Left ventricle myocardium superior (tissue), 1 donor: ENCODE results near the gene EIF4EBP3. TPM values are rescaled to one million over a fixed set of nuclear protein-coding genes. Genes with fewer than 3 reads are reported as not detected.
A peak's percentile ranks its signal among the peaks of the same experiment; 100 is the strongest.
"Not testable (repeated sequence)": the region's sequence is repeated elsewhere in the genome, so short reads cannot be mapped to it uniquely, and the experiment has no call there.

Experiments used
- ATAC-seq: fragments of 200-7000 bp; cut with Tn5 transposase; one replicate; pipeline ENCODE4 v1.9.1; 2020; ENCODE audit warnings: mild to moderate bottlenecking, moderate library complexity
- DNase-seq: peaks from one replicate; pipeline ENCODE4 v3.0.0-alpha.2; 2020
- intact Hi-C: fragments of 100-400 bp; cut with micrococcal nuclease; formaldehyde crosslinking; loops from one replicate; pipeline ENCODE4 v1.11.0; 2022
- total RNA-seq: library from RNA; stranded (reverse); fragmentation: NEBNext Ultra II Directional; extraction: Animal tissue kit (Norgen Biotek cat#: 25700); gene quantifications from one replicate; pipeline ENCODE4 v1.2.1, GENCODE V29; 2021
- donor health status: DM: no; HTN: yes; CAD: no; lungs with severe emphysema.

Gene EIF4EBP3
- total RNA-seq, 1 donor from 2014 or later: 18.2 TPM

DNA sequence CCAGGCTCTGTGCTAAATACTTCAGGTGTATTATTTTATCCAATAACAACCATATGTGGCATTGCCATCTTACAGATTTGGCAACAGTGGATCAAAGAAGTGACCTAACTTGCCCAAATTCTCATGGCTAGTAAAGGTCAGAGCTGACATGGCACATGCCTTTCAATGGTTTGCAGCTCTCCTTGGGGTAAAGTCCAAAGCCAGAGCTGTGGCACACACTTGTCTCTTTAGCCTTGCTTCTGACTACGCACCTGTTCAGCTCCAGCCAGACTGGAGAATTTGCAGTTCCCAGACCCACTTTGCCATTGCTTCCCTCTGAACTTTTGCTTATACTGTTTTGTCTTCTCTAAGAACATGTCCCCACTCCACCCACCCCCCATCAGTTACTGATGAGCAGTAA is 23.0 kb downstream of the EIF4EBP3 start:
- DNase-seq (no peak), ATAC-seq (no peak)
- intact Hi-C loops: loop anchor here (10.0 kb wide), 1 partner anchor 64 kb away; the partner anchor contains the start of genes CD14 and TMCO6

DNA sequence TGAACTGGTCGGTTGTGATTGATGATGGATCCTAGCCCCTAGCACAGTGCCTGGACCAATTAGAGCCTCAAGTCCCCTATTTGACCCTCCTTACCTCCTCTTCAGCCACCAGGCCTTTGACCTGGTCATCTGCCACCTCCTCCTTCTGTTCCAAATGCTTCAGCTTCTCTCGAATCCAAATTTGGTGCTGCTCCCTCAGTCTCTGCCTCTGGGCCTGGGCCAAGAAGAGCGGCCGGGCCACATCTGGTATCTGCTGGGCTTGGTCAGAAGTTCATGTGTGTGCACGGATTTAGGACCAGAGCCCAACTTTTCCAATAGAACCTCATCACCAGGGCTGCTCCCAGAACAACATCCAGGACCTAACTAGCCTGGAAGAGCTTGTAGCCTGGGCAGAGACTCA is 23.6 kb downstream of the EIF4EBP3 start:
- ATAC-seq (peak; percentile 50), DNase-seq (peak; percentile 67)
- intact Hi-C loops: loop anchor here (10.0 kb wide), 1 partner anchor 64 kb away; the partner anchor contains the start of genes CD14 and TMCO6

DNA sequence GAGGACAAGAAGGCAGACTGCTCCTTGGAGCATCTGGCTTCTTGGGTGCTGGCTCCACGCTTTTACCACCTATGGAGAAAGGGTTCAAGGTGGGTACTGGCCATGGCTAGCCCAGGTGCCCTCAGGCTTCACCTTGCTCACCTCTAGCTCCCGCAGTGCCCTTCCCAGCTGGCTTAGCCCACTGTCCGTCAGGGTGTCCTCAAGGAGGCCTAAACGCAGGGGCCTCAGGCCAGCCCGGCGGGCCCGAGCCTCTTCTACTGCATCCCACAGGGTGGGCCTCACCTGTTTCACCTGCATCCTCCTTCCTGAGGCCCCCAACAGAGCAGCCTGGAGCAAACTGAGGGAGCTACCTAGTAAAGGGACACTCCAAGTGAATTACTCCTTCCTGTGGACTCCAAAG is 26.2 kb downstream of the EIF4EBP3 start:
- DNase-seq: no peak
- intact Hi-C loops: loop anchor here (10.0 kb wide), 1 partner anchor 61 kb away; the partner anchor contains the start of genes CD14 and TMCO6
- no peak for ATAC-seq

DNA sequence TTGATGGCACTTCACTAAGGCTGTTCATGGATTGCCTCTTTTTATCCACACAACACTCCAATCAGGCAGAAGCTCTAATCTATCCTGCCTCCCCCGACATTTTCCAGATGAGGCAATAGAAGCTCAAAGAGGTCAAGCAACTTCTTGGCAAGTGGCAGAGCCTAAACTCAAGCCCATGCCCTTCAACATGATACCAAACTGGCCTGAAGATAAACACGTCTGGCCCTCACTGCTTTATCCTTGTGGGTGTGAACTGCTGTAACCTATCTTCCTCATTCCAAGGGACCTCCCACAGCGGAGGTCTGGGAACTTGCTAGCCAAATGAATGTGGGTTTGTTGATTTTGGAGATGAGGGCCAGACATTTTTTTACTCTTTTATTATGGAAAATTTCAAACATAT is 26.7 kb downstream of the EIF4EBP3 start:
- no peak for DNase-seq
- intact Hi-C loops: loop anchor here (10.0 kb wide), 1 partner anchor 61 kb away; the partner anchor contains the start of genes CD14 and TMCO6
- peak; percentile 24 for ATAC-seq

DNA sequence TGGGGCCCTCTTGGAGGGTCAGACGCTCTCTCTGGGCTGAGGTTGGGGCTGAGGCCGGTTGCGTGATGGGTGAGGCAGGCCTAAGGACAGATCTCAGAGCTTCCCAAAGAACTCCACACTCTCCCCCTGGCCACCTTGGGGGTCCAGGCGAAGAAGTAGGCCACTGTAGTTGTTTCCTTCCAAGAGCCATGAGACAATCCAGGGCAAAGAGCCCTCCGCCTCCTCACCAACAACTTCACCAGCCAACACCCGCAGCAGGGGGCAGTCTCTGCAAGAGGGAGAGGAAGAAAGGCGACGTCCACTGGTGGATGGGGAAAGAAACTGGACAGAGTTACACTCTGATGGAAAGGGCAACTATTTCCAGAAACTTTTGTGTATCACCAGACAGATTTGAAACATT is 27.8 kb downstream of the EIF4EBP3 start:
- intact Hi-C loops: loop anchor here (10.0 kb wide), 1 partner anchor 59 kb away; the partner anchor contains the start of genes CD14 and TMCO6
- peak; percentile 57 for ATAC-seq
- DNase-seq: peak; percentile 65

DNA sequence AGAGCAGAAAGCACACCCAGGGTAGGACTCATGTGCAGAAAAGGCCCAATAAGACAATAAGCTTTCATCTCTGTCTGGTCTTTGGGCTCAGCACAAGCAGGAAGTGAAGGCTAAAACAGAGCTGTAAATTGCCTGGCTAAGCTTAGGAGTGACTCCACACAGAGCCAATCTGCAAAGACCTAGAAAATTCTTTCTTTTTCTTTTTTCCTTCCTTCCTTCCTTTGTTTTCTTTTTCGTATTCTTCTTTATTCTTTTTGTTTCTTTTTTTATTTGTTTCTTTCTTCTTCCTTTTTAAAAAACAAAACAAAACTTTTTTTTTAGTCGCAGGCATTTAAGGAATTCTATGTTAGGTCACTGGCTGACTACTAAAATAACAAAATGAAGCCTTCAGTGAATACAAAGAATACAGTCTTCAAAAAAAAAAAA is 29.3 kb downstream of the EIF4EBP3 start:
- ATAC-seq (peak; percentile 42), DNase-seq (no peak)
- intact Hi-C loops: loop anchor here (10.0 kb wide), 1 partner anchor 58 kb away; the partner anchor contains the start of genes CD14 and TMCO6

DNA sequence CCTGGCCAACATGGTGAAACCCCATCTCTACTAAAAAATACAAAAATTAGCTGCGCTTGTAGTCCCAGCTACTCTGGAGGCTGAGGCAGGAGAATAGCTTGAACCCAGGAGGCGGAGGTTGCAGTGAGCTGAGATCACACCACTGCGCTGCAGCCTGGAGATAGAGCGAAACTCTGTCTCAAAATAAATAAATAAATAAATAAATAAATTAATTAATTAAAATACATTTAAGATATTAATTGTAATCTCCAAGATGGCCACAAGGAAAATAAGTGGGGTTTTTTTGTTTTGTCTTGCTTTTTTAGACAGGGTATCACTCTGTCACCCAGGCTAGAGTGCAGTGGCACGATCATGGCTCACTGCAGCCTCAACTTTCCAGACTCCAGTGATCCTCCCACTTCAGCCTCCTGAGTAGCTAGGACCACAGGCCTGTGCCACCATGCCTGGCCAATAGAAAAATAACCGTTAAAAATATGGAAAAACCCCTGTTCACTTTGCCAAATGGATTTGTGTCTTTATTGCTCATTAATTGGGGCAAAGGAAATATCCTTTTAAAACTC is 31.8 kb downstream of the EIF4EBP3 start:
- not testable (repeated sequence) for DNase-seq, ATAC-seq
- intact Hi-C loops: loop anchor here (10.0 kb wide), 1 partner anchor 56 kb away; the partner anchor contains the start of genes CD14 and TMCO6

DNA sequence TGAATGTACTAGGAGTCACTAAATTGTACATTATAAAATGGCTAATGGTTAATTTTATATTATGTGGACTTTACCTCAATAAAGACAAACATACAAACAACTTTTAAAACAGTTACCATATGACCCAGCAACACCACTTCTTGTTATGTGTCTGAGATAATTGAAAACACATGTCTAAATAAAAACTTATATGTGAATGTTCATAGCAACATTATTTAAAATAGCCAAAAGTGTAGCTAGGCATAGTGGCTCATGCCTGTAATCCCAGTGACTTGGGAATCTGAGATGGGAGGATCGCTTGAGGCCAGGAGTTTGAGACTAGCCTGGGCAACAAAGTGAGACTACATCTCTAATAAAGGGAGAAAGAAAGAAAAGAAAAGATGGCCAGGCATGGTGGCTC is 40.0 kb downstream of the EIF4EBP3 start:
- intact Hi-C loops: no loop called here
- no peak for DNase-seq
- no peak for ATAC-seq

DNA sequence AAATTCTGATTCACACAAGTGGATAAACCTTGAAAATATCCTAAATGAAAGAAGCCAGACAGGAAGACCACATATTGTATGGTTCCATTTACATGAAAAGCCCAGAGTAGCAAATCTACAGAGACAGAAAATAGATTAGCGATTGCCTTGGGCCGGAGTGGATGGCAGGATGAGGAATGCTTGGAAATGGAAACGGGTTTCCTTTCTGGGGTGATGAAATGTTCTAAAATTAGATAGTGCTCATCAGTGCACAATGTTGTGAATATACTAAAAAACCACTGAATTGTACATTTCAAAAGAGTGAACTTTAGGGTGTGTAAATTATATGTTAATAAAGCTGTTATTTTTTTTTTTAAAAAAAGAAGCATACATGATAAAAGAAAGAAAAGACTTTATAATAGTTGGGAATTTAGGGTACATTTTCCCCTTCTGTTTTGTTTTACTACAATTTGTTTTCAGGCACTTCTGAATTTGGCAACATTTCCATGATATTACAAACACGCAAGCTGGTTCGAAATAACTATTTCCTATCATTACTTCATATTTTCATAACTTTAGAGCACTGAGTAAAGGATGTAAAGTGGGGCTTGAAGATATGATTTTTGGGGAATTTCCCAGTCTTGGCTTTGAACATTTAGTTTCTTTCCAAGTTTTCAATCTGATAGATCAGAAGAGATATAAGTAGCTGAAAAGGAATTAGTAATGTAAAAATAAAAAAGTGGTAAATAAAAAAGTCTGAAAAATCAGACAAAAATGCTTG is 41.0 kb downstream of the EIF4EBP3 start:
- DNase-seq: no peak
- ATAC-seq: peak; percentile 71
- intact Hi-C loops: no loop called here

DNA sequence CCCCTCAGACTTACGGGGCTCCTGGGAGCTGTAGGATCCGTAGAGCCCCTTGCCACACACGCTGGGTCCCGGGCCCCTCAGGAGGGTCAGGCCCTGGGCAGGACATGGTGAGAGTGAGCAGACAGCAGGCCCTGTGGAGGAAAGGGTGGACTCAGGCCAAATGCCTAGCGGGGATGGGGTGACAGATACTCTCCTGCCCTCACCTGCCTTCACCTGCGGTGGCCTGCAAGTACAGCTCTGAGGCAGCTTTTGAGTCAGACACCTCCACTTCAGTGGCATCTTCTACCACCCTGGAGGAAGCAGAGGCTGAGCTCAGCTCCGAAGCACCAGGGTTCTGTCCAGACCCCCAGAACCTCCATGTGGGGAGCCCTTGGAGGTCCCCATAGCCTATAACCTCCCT is 43.4 kb downstream of the EIF4EBP3 start:
- intact Hi-C loops: no loop called here
- ATAC-seq: no peak
- no peak for DNase-seq

DNA sequence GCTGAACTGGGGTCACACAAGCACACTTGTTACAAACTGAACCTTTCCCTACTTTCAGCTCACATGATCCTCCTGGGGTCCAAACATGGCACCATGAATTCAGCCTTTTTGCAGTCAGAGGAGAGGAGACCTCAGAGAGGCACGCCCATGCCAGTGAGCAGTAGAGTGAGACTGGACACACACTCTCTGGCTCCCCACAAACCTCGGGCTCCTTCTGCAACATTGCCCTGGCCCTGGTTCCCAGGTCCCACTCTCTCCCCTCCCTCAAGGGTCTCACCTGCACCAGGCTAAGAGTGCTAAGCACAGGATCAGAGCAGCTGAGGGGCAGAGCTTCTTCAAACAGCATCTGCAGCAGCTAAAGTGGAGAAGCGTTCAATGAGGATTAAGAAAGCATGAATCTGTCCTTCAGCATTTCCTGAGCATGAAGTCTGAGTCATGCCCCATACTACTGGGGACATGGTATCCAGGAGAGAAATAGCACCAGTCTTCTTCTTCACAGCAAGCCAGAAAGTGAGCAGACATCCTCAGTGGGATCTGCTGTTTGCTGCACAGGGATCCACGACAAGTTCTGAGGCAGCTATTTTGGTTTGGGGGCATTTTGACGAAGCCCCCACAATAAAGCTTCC is 44.4 kb downstream of the EIF4EBP3 start:
- intact Hi-C loops: no loop called here
- ATAC-seq: no peak
- DNase-seq: no peak

DNA sequence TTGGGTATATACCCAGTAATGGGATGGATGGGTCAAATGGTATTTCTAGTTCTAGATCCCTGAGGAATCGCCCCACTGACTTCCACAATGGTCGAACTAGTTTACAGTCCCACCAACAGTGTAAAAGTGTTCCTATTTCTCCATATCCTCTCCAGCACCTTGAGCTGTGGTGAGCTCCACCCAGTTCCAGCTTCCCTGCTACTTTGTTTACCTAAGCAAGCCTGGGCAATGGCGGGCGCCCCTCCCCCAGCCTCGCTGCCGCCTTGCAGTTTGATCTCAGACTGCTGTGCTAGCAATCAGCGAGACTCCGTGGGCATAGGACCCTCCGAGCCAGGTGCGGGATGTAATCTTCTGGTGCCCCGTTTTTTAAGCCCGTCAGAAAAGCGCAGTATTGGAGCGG is 45.6 kb downstream of the EIF4EBP3 start:
- ATAC-seq, intact Hi-C loops, DNase-seq: not testable (repeated sequence)

DNA sequence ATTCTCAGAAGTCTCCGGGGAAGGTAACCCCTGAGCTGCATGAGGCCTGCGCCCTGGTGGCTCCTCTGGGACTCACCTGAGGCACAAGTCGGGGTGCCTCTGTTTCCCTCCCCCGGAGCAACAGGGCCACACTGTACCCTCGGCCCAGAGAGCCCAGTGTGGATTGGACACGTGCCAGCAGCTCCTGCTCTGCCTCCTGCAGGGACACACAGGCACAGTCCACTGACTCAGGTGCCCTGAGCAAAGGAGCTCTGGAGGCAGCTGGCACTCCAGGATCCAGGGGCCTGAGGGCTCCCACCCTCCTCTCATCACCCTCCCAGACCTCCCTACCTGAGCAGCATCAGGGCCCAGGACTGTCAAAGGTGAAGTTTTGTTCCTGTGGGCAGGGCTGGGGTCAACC is 46.7 kb downstream of the EIF4EBP3 start:
- DNase-seq (no peak), ATAC-seq (no peak)
- intact Hi-C loops: no loop called here

DNA sequence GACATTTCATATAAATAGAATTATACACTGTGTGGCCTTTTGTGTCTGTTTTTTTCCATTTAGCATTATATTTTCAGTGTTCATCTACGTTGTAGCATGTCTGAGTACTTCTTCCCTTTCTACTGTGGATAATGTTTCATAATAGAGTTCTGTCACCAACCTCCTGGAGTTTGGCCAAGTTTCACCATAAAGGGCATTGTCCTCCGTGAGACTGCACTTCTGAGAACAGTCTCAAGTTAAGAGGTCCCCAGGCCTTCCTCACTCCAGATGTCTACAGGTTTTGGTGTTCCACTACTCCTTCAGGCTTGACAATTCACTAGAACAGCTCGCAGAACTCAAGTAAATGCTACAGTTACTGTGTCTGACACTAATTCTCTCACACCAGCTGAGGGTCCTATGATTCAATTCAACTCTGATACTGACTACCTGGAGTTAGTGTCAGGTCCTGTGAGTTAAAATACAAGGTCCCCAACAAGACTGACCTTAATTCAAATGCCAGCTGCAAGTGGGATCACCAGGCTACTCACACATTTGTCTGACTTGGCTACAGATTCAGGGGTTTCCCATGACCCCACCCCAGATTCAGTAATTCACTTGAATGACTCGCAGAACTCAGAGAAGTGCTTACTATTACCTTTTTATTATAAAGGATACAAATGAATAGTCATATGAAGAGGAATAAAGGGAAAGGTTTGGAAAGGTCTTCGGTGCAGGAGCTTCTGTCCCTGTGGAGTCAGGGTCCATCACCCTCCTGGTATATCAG is 48.3 kb downstream of the EIF4EBP3 start:
- peak; percentile 82 for ATAC-seq
- DNase-seq: no peak

DNA sequence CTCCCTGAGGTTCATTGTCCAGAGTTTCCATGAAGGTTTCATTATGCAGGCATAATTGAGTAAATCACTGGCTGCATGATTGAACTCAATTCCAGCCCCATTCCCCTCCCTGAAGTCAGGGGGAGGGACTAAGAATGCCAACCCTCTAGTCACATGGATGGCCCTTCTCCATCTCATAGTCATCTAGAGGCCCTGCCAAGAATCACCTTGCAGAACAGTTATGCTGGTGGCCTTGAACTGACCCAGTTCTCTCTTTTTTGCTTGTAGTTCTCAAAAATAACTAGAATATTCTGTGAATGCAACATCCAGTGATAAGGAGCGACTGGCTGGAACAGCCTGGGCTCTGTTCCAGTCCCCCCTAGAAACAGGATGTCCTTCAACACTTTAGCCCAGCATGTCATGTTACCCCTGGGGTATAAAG is 48.9 kb downstream of the EIF4EBP3 start:
- intact Hi-C loops: no loop called here
- ATAC-seq (peak; percentile 75), DNase-seq (no peak)

More for the DNA sequence above, 48.3 kb downstream of the EIF4EBP3 start:
- intact Hi-C loops: no loop called here

DNA sequence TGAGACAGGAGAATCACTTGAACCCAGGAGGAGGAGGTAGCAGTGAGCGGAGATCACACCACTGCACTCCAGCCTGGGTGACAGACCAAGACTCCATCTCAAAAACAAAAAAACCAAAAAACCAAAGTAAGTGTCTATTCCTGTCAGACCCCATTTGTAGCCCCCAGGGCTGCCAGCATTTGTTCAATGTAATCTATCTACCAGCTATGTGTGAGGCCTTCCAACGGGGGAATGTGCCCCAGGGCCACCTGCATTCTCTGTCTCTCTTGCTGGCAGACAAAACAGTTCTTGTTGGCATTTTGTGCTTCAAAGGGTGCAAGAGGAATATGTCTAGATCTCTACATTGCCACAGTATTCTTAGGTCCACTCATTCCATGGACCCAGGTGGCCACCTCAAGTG is 51.4 kb downstream of the EIF4EBP3 start:
- DNase-seq (no peak), ATAC-seq (no peak)
- intact Hi-C loops: no loop called here
